Heart left ventricle (tissue), 16 donors: Measurements from ENCODE around the gene TMEM171. TPM values are rescaled to one million over a fixed set of nuclear protein-coding genes. Genes with fewer than 3 reads are reported as not detected.

Source experiments
- ATAC-seq, 4 donors: fragments of 200-7000 bp; cut with Tn5 transposase; one replicate each; pipeline ENCODE4 v1.9.1; 2020 to 2022; ENCODE audit warnings: moderate library complexity in 4 of 4, mild to moderate bottlenecking in 3 of 4, moderate number of reproducible peaks in 1 of 4
- DNase-seq, 5 donors: peaks; one replicate each; pipeline ENCODE4 v3.0.0-alpha.2; 2020
- H3K27ac ChIP-seq, 12 donors: fragments of 200-600 bp; sonication (generic) in 4 of 12; one replicate each; pipeline versions ENCODE4 v1.5.0 to v1.8.0; 2016 to 2022; ENCODE audit warnings: mild to moderate bottlenecking in 2 of 12
- H3K27me3 ChIP-seq, 9 donors: fragments of 200-600 bp; sonication (generic) in 2 of 9; one replicate each; pipeline versions ENCODE4 v1.5.1 to v1.8.0; 2016 to 2022; ENCODE audit warnings: mild to moderate bottlenecking in 3 of 9
- H3K36me3 ChIP-seq, 9 donors: fragments of 200-600 bp; sonication (generic) in 2 of 9; one replicate each; pipeline versions ENCODE4 v1.5.0 to v1.8.0; 2018 to 2022; ENCODE audit warnings: mild to moderate bottlenecking in 2 of 9
- H3K4me1 ChIP-seq, 12 donors: fragments of 200-600 bp; sonication (generic) in 4 of 12; one replicate each; pipeline versions ENCODE4 v1.5.0 to v1.8.0; 2016 to 2022; ENCODE audit warnings: mild to moderate bottlenecking in 3 of 12
- H3K4me3 ChIP-seq, 12 donors: fragments of 200-600 bp; sonication (generic) in 4 of 12; one replicate each; pipeline versions ENCODE4 v1.5.0 to v1.8.0; 2017 to 2022; ENCODE audit warnings: mild to moderate bottlenecking in 9 of 12, moderate library complexity in 4 of 12
- H3K9me3 ChIP-seq, 12 donors: fragments of 200-600 bp; sonication (generic) in 4 of 12; one replicate each; pipeline versions ENCODE4 v1.5.0 to v1.8.0; 2016 to 2022; ENCODE audit warnings: mild to moderate bottlenecking in 1 of 12
- POLR2A ChIP-seq, 2 donors: fragments of 450-650 bp; IDR thresholded peaks; one replicate each; pipeline ENCODE4 v1.6.1; 2017; ENCODE audit warnings: antibody characterized with exemption in 2 of 2, mild to moderate bottlenecking in 2 of 2, moderate library complexity in 2 of 2
- WGBS, 4 donors: extraction: QIAGEN DNeasy Blood & Tissue Kit in 2 of 4; methylation state at CpG; one replicate each; pipeline versions ENCODE4 v1.1.5 to v1.1.7; 2013 to 2018; 5-methylcytosine and 5-hydroxymethylcytosine counted together
- intact Hi-C, 10 donors: fragments of 100-400 bp; cut with DNase I; formaldehyde crosslinking; loops; one replicate each; pipeline versions ENCODE4 v1.11.1 to v1.14.2; 2022
- polyA plus RNA-seq, 2 donors: library from polyadenylated mRNA; stranded (reverse); fragments of 200-250 nt; gene quantifications; one replicate each; pipeline ENCODE4 v1.2.3, GENCODE V29; 2013
- total RNA-seq, 9 donors: library from RNA; depleted of rRNA in 2 of 9; stranded (reverse); fragments of >200 nt in 2 of 9; fragmentation: NEBNext Ultra II Directional in 3 of 9; extraction: Animal tissue kit (Norgen Biotek cat#: 25700) in 3 of 9; gene quantifications; one replicate each; pipeline versions ENCODE4 v1.1.0 to v1.2.4, GENCODE V29; 2016 to 2023
- TF ChIP-seq, protein P1 (sequence below), 12 donors: fragments of 200-600 bp; sonication (generic) in 4 of 12; IDR thresholded peaks; one replicate each; pipeline versions ENCODE4 v1.5.0 to v1.8.0; 2018 to 2022; ENCODE audit warnings: antibody characterized with exemption in 12 of 12, mild to moderate bottlenecking in 5 of 12
- donor health status: ischemic (EF 13 %, LVEDD 7.1; RV severe dilation, severe dysfunction).
- donor health status: healthy with polysubstance abuse.
- donor health status: DM: no; HTN: yes; CAD: no.
- donor health status: DM: no; HTN: no; CAD: no.
- donor health status: ischemic (EF 25% LVEDD 6.9; RV normal size, moderate dysfunction).
- donor health status: ischemic (EF 25% LVEDD 5.7; RV mildly dilated, moderate dysfunction).
- donor health status: healthy.
- donor health status: DM: yes; HTN: yes; CAD: no.
- donor health status: ischemic (EF 35%, LVEDD 5.7; RV mildly dilated, moderate dysfunction).
- donor health status: nonischemic (EF 11% LVEDD 7.7; RV severe dilation, severe dysfunction).
- donor health status: DM: yes; HTN: yes; CAD: no.
- donor health status: PGD.
- donor health status: ischemic (EF 29% LVEDD 5.4; RV normal size, mild dysfunction).
- donor health status: nonischemic (EF 23%, LVEDD 6.1; RV moderate dilation, normal function).

The TMEM171 gene
- total and polyA plus RNA-seq, 11 donors = 0.27 TPM; not detected in 10

DNA sequence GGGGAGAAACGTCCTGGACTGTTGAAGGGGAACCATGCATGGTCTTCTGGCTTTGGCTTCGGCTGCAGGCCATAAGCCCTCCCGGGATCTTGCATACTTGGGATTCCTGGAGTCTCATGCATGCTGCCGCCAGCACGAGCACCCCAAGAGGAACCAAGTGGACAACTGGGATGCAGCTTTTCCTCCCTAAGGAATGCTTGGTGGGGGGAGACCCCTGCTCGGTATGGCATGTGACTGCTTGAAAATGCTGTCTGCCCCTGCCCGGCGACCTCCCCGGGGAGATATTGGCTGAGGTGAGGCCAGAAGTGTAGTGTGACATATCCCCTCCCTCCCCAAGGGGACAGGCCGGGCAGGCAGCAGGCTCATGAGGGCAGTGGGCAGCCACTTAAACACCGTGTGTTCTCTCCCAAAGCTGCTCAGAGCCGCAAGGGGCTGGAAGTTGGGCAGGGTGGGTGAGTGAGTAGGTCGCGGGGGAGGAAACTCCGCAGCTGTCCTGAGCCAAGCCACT is 15.7 kb downstream of the TMEM171 start:
- intact Hi-C loops = no loop called here
- no peak for TF ChIP-seq POLR2A (IDR thresholded peaks at IDR 0.05)
- TF ChIP-seq, protein P1, sequence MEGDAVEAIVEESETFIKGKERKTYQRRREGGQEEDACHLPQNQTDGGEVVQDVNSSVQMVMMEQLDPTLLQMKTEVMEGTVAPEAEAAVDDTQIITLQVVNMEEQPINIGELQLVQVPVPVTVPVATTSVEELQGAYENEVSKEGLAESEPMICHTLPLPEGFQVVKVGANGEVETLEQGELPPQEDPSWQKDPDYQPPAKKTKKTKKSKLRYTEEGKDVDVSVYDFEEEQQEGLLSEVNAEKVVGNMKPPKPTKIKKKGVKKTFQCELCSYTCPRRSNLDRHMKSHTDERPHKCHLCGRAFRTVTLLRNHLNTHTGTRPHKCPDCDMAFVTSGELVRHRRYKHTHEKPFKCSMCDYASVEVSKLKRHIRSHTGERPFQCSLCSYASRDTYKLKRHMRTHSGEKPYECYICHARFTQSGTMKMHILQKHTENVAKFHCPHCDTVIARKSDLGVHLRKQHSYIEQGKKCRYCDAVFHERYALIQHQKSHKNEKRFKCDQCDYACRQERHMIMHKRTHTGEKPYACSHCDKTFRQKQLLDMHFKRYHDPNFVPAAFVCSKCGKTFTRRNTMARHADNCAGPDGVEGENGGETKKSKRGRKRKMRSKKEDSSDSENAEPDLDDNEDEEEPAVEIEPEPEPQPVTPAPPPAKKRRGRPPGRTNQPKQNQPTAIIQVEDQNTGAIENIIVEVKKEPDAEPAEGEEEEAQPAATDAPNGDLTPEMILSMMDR (IDR thresholded peaks at IDR 0.05) = no peak
- peaks cover 0 to 34% (median 7%) of the 10 kb centered on the region in 9 donors for H3K27me3 ChIP-seq

DNA sequence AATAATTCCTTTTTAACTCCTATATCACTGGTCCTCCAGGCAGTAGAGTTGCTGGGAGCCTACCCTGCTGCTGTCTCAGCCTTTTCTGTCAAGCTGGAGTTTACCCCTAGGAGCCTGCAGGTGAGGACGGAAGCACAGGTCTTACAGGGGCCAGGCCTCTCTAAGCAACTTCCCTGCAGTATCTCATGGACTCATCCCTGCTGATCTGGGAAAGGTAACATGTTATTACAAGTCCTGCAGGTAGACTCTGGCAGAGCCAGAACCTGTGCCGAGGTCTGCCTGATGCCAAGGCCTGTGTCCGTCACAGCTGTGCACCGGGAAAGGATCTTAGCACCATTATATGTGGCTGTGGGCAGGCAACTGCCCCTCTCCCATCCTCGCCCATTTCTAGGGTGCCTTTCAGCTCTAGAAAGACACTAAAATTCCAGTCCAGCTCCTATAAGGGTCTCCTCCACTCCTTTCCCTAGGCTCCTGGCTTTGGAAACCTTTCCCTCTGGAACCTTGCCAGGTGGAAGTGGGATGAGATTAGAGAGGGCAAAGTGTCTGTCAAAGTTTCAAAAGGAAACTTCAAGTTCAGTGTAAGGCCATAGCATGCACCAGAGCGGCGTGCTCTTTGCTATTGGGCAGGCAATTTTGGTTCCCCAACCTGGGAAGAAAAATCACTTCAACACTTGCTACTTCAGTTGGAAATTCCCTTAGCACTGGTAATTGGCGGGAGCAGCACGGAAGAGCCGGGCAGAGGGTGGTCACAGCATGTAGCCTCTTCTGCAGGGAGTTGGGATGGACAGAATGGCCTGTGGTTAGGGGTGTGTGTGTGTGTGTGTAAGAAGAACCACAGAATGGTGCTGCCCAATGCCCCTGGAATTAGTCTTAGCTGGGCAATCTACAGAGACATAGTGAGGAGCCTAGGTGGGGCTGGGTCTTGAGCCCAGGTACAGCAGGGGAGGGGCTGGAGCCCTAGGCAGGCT is 17.5 kb downstream of the TMEM171 start:
- Histone ChIP-seq H3K27ac (no peak overlapping the region), H3K4me3 (no peak overlapping the region), H3K9me3 (no peaks in the 10 kb centered on the region), H3K27me3 (peaks cover 0 to 40% (median 7%) of the 10 kb centered on the region in 9 donors), H3K36me3 (no peaks in the 10 kb centered on the region), H3K4me1 (peaks cover 0 to 3% (median 0%) of the 10 kb centered on the region in 12 donors)
- DNase-seq = no peak
- no peak for ATAC-seq
- TF ChIP-seq, protein P1 (IDR thresholded peaks at IDR 0.05) = no peak
- no peak for TF ChIP-seq POLR2A (IDR thresholded peaks at IDR 0.05)
- 87 to 90% (median 88%) methylated on average over 10 of the region's 10 CpGs for WGBS, 4 donors
- intact Hi-C loops = no loop called here

More for the DNA sequence above, 15.7 kb downstream of the TMEM171 start:
- ATAC-seq (no peak), DNase-seq (no peak)
- 11 to 25% (median 23%) methylated on average over 13 to 15 of the region's 15 CpGs for WGBS, 4 donors
- no peaks in the 10 kb centered on the region for H3K36me3 ChIP-seq
- no peaks in the 10 kb centered on the region for H3K9me3 ChIP-seq
- H3K4me3 ChIP-seq = no peak overlapping the region
- H3K4me1 ChIP-seq = peaks cover 0 to 3% (median 0%) of the 10 kb centered on the region in 12 donors
- no peak overlapping the region for H3K27ac ChIP-seq

DNA sequence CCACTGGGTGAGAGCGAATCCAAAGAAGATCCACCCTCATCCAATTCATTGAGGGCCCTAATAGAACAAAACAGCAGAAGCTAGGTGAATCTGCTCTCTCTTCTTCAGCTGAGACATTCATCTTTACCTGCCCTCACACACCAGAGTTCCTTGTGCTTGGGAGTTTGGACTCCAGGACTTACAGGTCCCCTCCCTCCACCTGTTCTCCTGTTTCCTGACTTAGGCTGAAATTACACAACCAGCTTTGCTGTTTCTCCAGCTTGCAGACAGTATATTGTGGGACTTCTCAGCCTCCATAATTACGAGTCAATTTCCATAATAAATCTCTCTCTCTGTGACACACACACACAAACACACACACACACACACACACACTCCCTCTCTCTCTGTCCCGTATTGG is 19.1 kb downstream of the TMEM171 start:
- Histone ChIP-seq H3K4me1 (peaks cover 0 to 3% (median 0%) of the 10 kb centered on the region in 12 donors), H3K9me3 (no peaks in the 10 kb centered on the region), H3K36me3 (no peaks in the 10 kb centered on the region), H3K27me3 (peaks cover 0 to 42% (median 7%) of the 10 kb centered on the region in 9 donors), H3K4me3 (no peak overlapping the region), H3K27ac (no peak overlapping the region)
- intact Hi-C loops = no loop called here
- no peak for DNase-seq
- 79 to 88% (median 85%) methylated on average over 3 of the region's 3 CpGs for WGBS, 4 donors
- ATAC-seq = no peak
- TF ChIP-seq POLR2A (IDR thresholded peaks at IDR 0.05) = no peak
- TF ChIP-seq, protein P1 (IDR thresholded peaks at IDR 0.05) = no peak

DNA sequence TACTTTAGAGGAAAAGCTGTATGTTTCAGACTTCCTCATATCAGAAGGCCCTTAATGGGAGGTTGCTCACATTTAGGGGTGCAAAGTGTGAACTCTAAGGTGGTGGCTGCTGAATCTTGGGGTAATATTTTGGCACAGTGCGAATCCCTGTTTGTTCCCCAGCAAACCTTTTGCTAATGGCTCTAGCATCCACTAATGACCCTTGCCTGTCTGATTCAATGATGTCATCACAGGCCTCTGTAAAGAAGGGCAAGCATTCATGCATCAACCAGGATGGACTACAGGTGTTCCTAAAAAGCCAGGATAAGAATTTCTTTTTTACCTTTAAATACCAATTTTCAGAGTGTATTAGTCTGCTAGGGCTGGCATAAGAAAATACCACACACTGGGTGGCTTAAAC is 20.4 kb downstream of the TMEM171 start:
- TF ChIP-seq POLR2A (IDR thresholded peaks at IDR 0.05) = no peak
- TF ChIP-seq, protein P1 (IDR thresholded peaks at IDR 0.05) = no peak
- no peaks in the 10 kb centered on the region for H3K36me3 ChIP-seq
- H3K27me3 ChIP-seq = peaks cover 0 to 37% (median 7%) of the 10 kb centered on the region in 9 donors
- 94 to 100% (median 99%) methylated on average over 1 of the region's 1 CpG for WGBS, 4 donors
- H3K27ac ChIP-seq = no peak overlapping the region
- ATAC-seq = no peak
- peaks cover 0 to 3% (median 0%) of the 10 kb centered on the region in 12 donors for H3K4me1 ChIP-seq
- no peaks in the 10 kb centered on the region for H3K9me3 ChIP-seq
- DNase-seq = no peak
- H3K4me3 ChIP-seq = no peak overlapping the region
- intact Hi-C loops = no loop called here
